ENCODE measurements around the gene PEAK1. TPM values are rescaled to one million over a fixed set of nuclear protein-coding genes. Genes with fewer than 3 reads are reported as not detected.

PEAK1 gene
- total and polyA plus RNA-seq, 9 of the 15 experiments (the other 6 are each of a cell fraction or from before 2014, with no cell fraction given) = 0.99 to 22.4 (median 10.8) TPM

DNA sequence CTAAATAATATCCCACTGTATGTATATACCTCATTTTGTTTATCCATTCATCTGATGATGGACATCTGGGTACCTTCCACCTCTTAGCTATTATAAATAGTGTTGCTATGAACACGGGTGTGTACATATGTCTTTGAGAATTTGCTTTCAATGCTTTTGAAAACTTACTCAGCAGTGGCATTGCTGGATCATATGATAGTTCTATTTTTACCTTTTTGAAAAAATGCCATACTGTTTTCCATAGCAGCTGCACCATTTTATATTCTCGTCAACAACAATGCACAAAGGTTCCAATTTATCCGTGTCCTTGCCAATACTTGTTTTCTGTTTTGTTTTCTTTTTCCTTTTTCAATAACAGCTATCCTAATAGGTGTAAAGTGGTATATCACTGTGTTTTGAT lies 77.1 kb downstream of the PEAK1 start:
- TF ChIP-seq XRCC5 (IDR thresholded peaks at IDR 0.05; ENCODE audit: low read depth, low read length) (no peak), POLR2AphosphoS5 (IDR thresholded peaks at IDR 0.05; ENCODE audit: control insufficient read depth, insufficient read depth, low read depth, low read length) (no peak), NCOA4 (IDR thresholded peaks at IDR 0.05; ENCODE audit: partially characterized antibody) (no peak), COPS2 (conservative IDR thresholded peaks at IDR 0.05) (no peak), PURB (CRISPR knock-in tag; IDR thresholded peaks at IDR 0.05; ENCODE audit: low read depth) (no peak), LEF1 (IDR thresholded peaks at IDR 0.05) (no peak), ZNF77 (CRISPR knock-in tag; IDR thresholded peaks at IDR 0.05) (no peak), POLR2AphosphoS2 (IDR thresholded peaks at IDR 0.05; ENCODE audit: low read length) (no peak), SOX6 (IDR thresholded peaks at IDR 0.05) (no peak)
- TF ChIP-seq, protein P1, sequence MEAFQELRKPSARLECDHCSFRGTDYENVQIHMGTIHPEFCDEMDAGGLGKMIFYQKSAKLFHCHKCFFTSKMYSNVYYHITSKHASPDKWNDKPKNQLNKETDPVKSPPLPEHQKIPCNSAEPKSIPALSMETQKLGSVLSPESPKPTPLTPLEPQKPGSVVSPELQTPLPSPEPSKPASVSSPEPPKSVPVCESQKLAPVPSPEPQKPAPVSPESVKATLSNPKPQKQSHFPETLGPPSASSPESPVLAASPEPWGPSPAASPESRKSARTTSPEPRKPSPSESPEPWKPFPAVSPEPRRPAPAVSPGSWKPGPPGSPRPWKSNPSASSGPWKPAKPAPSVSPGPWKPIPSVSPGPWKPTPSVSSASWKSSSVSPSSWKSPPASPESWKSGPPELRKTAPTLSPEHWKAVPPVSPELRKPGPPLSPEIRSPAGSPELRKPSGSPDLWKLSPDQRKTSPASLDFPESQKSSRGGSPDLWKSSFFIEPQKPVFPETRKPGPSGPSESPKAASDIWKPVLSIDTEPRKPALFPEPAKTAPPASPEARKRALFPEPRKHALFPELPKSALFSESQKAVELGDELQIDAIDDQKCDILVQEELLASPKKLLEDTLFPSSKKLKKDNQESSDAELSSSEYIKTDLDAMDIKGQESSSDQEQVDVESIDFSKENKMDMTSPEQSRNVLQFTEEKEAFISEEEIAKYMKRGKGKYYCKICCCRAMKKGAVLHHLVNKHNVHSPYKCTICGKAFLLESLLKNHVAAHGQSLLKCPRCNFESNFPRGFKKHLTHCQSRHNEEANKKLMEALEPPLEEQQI (IDR thresholded peaks at IDR 0.05) = no peak
- TF ChIP-seq, protein P2, sequence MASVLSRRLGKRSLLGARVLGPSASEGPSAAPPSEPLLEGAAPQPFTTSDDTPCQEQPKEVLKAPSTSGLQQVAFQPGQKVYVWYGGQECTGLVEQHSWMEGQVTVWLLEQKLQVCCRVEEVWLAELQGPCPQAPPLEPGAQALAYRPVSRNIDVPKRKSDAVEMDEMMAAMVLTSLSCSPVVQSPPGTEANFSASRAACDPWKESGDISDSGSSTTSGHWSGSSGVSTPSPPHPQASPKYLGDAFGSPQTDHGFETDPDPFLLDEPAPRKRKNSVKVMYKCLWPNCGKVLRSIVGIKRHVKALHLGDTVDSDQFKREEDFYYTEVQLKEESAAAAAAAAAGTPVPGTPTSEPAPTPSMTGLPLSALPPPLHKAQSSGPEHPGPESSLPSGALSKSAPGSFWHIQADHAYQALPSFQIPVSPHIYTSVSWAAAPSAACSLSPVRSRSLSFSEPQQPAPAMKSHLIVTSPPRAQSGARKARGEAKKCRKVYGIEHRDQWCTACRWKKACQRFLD (CRISPR knock-in tag; IDR thresholded peaks at IDR 0.05) = no peak
- TF ChIP-seq, protein P3, sequence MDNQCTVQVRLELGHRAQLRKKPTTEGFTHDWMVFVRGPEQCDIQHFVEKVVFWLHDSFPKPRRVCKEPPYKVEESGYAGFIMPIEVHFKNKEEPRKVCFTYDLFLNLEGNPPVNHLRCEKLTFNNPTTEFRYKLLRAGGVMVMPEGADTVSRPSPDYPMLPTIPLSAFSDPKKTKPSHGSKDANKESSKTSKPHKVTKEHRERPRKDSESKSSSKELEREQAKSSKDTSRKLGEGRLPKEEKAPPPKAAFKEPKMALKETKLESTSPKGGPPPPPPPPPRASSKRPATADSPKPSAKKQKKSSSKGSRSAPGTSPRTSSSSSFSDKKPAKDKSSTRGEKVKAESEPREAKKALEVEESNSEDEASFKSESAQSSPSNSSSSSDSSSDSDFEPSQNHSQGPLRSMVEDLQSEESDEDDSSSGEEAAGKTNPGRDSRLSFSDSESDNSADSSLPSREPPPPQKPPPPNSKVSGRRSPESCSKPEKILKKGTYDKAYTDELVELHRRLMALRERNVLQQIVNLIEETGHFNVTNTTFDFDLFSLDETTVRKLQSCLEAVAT (IDR thresholded peaks at IDR 0.05) = no peak
- TF ChIP-seq, protein P4, sequence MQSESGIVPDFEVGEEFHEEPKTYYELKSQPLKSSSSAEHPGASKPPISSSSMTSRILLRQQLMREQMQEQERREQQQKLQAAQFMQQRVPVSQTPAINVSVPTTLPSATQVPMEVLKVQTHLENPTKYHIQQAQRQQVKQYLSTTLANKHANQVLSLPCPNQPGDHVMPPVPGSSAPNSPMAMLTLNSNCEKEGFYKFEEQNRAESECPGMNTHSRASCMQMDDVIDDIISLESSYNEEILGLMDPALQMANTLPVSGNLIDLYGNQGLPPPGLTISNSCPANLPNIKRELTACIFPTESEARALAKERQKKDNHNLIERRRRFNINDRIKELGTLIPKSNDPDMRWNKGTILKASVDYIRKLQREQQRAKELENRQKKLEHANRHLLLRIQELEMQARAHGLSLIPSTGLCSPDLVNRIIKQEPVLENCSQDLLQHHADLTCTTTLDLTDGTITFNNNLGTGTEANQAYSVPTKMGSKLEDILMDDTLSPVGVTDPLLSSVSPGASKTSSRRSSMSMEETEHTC (IDR thresholded peaks at IDR 0.05) = no peak
- FAIRE-seq = no peak
- intact Hi-C loops (cut with micrococcal nuclease) (no loop called here), in situ Hi-C loops (cut with MboI) (no loop called here)
- Histone ChIP-seq H3K27ac (ENCODE audit: extremely low read depth, low read depth, low read length) (no peak overlapping the region), H3K9ac (ENCODE audit: insufficient read depth in 1 of 2, low read depth in 2 of 2, low read length in 2 of 2) (no peak overlapping the region), H3K4me3 (no peak overlapping the region), H3K79me2 (ENCODE audit: control insufficient read depth, insufficient read depth, low read length) (no peaks in the 10 kb centered on the region), H3K9me1 (ENCODE audit: control insufficient read depth, insufficient read depth, low read length) (no peaks in the 10 kb centered on the region), H3K27me3 (ENCODE audit: control insufficient read depth in 2 of 2, insufficient read depth in 2 of 2, low read length in 2 of 2) (no peaks in the 10 kb centered on the region), H3K4me1 (replicated peaks in 1 of 2; ENCODE audit: control insufficient read depth in 2 of 2, insufficient read depth in 2 of 2, low read length in 2 of 2) (no peaks in the 10 kb centered on the region; a peak in 1 of 5 replicates), H3K36me3 (ENCODE audit: control insufficient read depth, insufficient read depth, low read length) (0 out of 3 replicates have a peak, but pooled peaks cover 3% of the 10 kb centered on the region), H2AFZ (ENCODE audit: low read depth, low read length) (no peak overlapping the region), H3K4me2 (ENCODE audit: insufficient read depth, low read length) (no peak overlapping the region), H4K20me1 (replicated peaks; ENCODE audit: control insufficient read depth, insufficient read depth, low read length) (no peaks in the 10 kb centered on the region), H3K9me3 (replicated peaks; ENCODE audit: control insufficient read depth, insufficient read depth, low read depth, low read length) (no peaks in the 10 kb centered on the region)
- ATAC-seq = no peak
- no peak for DNase-seq (ENCODE audit: extremely low read depth in 1 of 4, low spot score in 3 of 4)
- CTCF ChIA-PET (ENCODE audit: low intra/inter-chr PET ratio) = no interaction called here
- POLR2A ChIA-PET = no interaction called here
- 82% methylated on average over 3 of the region's 3 CpGs for WGBS (ENCODE audit: insufficient coverage, low coverage, missing lambda C conversion rate)
- BruUV-seq (replicated peaks) = no TSS peak

Measured in K562 (cell line).